GM12892 (cell line): ENCODE results near the gene IKZF1.

Source experiments
- POLR2A ChIP-seq: IDR thresholded peaks from 2 replicates; pipeline ENCODE4 v1.6.1; 2011; ENCODE audit warnings: low read depth, low read length, control low read depth
- POLR2AphosphoS5 ChIP-seq: IDR thresholded peaks from 2 replicates; pipeline ENCODE4 v1.6.1; 2011; ENCODE audit warnings: low read depth, low read length, control low read depth
- TAF1 ChIP-seq: IDR thresholded peaks from 2 replicates; pipeline ENCODE4 v1.6.1; 2011; ENCODE audit warnings: low read depth, mild to moderate bottlenecking, control low read depth, low read length, borderline replicate concordance

- TF ChIP-seq POLR2A, result no peak
- no peak for TF ChIP-seq TAF1
- no peak for TF ChIP-seq POLR2AphosphoS5
Observed at GRCh38 chr7:50275430-50275829, 29.1 kb upstream of the IKZF1 start.
